HepG2 (cell line): Measurements from ENCODE around the gene KIAA1755. TPM values are rescaled to one million over a fixed set of nuclear protein-coding genes. Genes with fewer than 3 reads are reported as not detected.
A peak's percentile ranks its signal among the peaks of the same experiment; 100 is the strongest.

ENCODE experiments used
- BHLHE40 ChIP-seq: IDR thresholded peaks from 2 replicates; pipeline ENCODE4 v1.6.1; 2011; ENCODE audit warnings: low read length, improper control_type of control experiment
- ETV5 ChIP-seq: IDR thresholded peaks from 2 replicates; pipeline ENCODE4 v1.6.1; 2018; ENCODE audit warnings: missing biosample characterization, missing genetic modification reagents, inconsistent platforms, borderline replicate concordance
- FLYWCH1 ChIP-seq: sonication (generic); formaldehyde crosslinking; IDR thresholded peaks from 2 replicates; pipeline ENCODE4 v1.8.1; 2023; ENCODE audit warnings: mild to moderate bottlenecking, missing genetic modification reagents
- PHB2 ChIP-seq: fragments of 450-650 bp; IDR thresholded peaks from 2 replicates; pipeline ENCODE4 v1.6.1; 2018; ENCODE audit not compliant: partially characterized antibody
- ZNF746 ChIP-seq: sonication (generic); formaldehyde crosslinking; IDR thresholded peaks from 2 replicates; pipeline ENCODE4 v1.8.0; 2022; ENCODE audit warnings: mild to moderate bottlenecking, missing genetic modification reagents
- polyA plus RNA-seq, 8 experiments: library from polyadenylated mRNA; depleted of rRNA in 3 of 8; stranded (reverse) in 7 of 8; unstranded in 1 of 8; fragments of >200 nt; fragmentation: Illumina TruSeq in 4 of 8; extraction: Trizol in 4 of 8; gene quantifications; 2 replicates each; pipeline versions ENCODE4 v1.2.1 to v1.2.3, GENCODE V29; 2011 to 2016; ENCODE audit warnings: low read depth in 4 of 8, missing spikeins in 1 of 8, mixed read lengths in 1 of 8; ENCODE audit not compliant: insufficient read depth in 1 of 8
- total RNA-seq, 5 experiments: library from RNA; depleted of rRNA; stranded (reverse); fragments of >200 nt; fragmentation: Illumina TruSeq; extraction: Trizol; gene quantifications; 2 replicates each; pipeline ENCODE4 v1.2.3, GENCODE V29; 2016; ENCODE audit warnings: low read depth in 1 of 5
- TF ChIP-seq, protein P1 (sequence below): sonication (generic); formaldehyde crosslinking; conservative IDR thresholded peaks from 2 replicates; pipeline ENCODE4 v1.5.0; 2020; ENCODE audit warnings: missing genetic modification reagents
- TF ChIP-seq, protein P2 (sequence below): IDR thresholded peaks from 2 replicates; pipeline ENCODE4 v1.6.1; 2012; ENCODE audit warnings: low read length, improper control_type of control experiment
- TF ChIP-seq, protein P3 (sequence below): sonication (generic); formaldehyde crosslinking; IDR thresholded peaks from 2 replicates; pipeline ENCODE4 v1.4.0; 2020; ENCODE audit warnings: mild to moderate bottlenecking, missing genetic modification reagents
- TF ChIP-seq, protein P4 (sequence below): sonication (generic); formaldehyde crosslinking; IDR thresholded peaks from 2 replicates; pipeline ENCODE4 v1.9.0; 2022; ENCODE audit warnings: missing genetic modification reagents, mild to moderate bottlenecking, borderline replicate concordance
- TF ChIP-seq, protein P5 (sequence below): sonication (generic); formaldehyde crosslinking; IDR thresholded peaks from 2 replicates; pipeline ENCODE4 v1.4.0; 2020; ENCODE audit warnings: low read depth, missing genetic modification reagents
- TF ChIP-seq, protein P6 (sequence below): sonication (generic); formaldehyde crosslinking; conservative IDR thresholded peaks from 2 replicates; pipeline ENCODE4 v1.4.0; 2020; ENCODE audit warnings: mild to moderate bottlenecking, missing genetic modification reagents, moderate library complexity
- TF ChIP-seq, protein P7 (sequence below): sonication (generic); formaldehyde crosslinking; IDR thresholded peaks from 2 replicates; pipeline ENCODE4 v1.4.0; 2020; ENCODE audit warnings: low read depth, mild to moderate bottlenecking, missing genetic modification reagents

The KIAA1755 gene
- total and polyA plus RNA-seq, 2 of the 13 experiments (the other 11 are each of a cell fraction or from before 2014, with no cell fraction given) = 0.04 TPM; not detected in 1

DNA sequence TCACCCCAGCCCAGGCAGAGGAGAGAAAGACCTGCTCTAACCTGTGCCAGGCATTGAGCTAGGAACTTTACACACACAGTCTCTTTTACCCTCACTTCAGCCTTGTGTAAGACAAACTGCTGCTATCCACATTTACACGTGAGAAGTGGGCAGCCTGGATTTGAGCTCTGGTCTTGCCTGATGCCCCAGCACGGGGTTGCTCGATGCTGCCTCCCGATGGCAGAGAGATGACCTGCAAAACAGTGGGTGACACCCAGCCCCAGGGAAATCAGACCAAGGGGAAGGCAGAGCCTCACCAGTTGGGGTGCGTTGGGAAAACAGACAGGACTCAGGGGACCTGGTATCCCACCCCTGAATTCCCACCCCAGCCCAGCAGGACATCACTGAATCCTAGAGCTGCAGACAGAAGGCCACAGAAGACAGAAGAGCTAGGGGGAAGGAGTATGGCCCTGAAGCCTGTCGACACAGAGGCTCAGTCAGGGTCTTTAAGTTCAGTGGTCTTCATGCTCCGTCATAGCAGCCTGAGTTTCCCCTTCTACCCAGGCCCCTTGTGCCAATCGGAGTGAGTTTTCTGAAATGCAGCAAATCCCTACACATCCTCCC, 44.4 kb upstream of the KIAA1755 start (continued):
- TF ChIP-seq, protein P1, sequence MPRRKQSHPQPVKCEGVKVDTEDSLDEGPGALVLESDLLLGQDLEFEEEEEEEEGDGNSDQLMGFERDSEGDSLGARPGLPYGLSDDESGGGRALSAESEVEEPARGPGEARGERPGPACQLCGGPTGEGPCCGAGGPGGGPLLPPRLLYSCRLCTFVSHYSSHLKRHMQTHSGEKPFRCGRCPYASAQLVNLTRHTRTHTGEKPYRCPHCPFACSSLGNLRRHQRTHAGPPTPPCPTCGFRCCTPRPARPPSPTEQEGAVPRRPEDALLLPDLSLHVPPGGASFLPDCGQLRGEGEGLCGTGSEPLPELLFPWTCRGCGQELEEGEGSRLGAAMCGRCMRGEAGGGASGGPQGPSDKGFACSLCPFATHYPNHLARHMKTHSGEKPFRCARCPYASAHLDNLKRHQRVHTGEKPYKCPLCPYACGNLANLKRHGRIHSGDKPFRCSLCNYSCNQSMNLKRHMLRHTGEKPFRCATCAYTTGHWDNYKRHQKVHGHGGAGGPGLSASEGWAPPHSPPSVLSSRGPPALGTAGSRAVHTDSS (CRISPR knock-in tag) = no peak
- TF ChIP-seq, protein P2, sequence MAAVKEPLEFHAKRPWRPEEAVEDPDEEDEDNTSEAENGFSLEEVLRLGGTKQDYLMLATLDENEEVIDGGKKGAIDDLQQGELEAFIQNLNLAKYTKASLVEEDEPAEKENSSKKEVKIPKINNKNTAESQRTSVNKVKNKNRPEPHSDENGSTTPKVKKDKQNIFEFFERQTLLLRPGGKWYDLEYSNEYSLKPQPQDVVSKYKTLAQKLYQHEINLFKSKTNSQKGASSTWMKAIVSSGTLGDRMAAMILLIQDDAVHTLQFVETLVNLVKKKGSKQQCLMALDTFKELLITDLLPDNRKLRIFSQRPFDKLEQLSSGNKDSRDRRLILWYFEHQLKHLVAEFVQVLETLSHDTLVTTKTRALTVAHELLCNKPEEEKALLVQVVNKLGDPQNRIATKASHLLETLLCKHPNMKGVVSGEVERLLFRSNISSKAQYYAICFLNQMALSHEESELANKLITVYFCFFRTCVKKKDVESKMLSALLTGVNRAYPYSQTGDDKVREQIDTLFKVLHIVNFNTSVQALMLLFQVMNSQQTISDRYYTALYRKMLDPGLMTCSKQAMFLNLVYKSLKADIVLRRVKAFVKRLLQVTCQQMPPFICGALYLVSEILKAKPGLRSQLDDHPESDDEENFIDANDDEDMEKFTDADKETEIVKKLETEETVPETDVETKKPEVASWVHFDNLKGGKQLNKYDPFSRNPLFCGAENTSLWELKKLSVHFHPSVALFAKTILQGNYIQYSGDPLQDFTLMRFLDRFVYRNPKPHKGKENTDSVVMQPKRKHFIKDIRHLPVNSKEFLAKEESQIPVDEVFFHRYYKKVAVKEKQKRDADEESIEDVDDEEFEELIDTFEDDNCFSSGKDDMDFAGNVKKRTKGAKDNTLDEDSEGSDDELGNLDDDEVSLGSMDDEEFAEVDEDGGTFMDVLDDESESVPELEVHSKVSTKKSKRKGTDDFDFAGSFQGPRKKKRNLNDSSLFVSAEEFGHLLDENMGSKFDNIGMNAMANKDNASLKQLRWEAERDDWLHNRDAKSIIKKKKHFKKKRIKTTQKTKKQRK = no peak
- TF ChIP-seq ZNF746 (no peak), FLYWCH1 (CRISPR knock-in tag) (no peak), BHLHE40 (peak; percentile 55; the same call in 1 of the 2 replicates), ETV5 (CRISPR knock-in tag) (no peak), PHB2 (no peak)
- TF ChIP-seq, protein P3, sequence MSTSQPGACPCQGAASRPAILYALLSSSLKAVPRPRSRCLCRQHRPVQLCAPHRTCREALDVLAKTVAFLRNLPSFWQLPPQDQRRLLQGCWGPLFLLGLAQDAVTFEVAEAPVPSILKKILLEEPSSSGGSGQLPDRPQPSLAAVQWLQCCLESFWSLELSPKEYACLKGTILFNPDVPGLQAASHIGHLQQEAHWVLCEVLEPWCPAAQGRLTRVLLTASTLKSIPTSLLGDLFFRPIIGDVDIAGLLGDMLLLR = no peak
- TF ChIP-seq, protein P4, sequence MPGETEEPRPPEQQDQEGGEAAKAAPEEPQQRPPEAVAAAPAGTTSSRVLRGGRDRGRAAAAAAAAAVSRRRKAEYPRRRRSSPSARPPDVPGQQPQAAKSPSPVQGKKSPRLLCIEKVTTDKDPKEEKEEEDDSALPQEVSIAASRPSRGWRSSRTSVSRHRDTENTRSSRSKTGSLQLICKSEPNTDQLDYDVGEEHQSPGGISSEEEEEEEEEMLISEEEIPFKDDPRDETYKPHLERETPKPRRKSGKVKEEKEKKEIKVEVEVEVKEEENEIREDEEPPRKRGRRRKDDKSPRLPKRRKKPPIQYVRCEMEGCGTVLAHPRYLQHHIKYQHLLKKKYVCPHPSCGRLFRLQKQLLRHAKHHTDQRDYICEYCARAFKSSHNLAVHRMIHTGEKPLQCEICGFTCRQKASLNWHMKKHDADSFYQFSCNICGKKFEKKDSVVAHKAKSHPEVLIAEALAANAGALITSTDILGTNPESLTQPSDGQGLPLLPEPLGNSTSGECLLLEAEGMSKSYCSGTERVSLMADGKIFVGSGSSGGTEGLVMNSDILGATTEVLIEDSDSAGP = no peak
- TF ChIP-seq, protein P5, sequence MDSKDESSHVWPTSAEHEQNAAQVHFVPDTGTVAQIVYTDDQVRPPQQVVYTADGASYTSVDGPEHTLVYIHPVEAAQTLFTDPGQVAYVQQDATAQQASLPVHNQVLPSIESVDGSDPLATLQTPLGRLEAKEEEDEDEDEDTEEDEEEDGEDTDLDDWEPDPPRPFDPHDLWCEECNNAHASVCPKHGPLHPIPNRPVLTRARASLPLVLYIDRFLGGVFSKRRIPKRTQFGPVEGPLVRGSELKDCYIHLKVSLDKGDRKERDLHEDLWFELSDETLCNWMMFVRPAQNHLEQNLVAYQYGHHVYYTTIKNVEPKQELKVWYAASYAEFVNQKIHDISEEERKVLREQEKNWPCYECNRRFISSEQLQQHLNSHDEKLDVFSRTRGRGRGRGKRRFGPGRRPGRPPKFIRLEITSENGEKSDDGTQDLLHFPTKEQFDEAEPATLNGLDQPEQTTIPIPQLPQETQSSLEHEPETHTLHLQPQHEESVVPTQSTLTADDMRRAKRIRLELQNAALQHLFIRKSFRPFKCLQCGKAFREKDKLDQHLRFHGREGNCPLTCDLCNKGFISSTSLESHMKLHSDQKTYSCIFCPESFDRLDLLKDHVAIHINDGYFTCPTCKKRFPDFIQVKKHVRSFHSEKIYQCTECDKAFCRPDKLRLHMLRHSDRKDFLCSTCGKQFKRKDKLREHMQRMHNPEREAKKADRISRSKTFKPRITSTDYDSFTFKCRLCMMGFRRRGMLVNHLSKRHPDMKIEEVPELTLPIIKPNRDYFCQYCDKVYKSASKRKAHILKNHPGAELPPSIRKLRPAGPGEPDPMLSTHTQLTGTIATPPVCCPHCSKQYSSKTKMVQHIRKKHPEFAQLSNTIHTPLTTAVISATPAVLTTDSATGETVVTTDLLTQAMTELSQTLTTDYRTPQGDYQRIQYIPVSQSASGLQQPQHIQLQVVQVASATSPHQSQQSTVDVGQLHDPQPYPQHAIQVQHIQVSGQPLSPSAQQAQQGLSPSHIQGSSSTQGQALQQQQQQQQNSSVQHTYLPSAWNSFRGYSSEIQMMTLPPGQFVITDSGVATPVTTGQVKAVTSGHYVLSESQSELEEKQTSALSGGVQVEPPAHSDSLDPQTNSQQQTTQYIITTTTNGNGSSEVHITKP = no peak
- TF ChIP-seq, protein P6, sequence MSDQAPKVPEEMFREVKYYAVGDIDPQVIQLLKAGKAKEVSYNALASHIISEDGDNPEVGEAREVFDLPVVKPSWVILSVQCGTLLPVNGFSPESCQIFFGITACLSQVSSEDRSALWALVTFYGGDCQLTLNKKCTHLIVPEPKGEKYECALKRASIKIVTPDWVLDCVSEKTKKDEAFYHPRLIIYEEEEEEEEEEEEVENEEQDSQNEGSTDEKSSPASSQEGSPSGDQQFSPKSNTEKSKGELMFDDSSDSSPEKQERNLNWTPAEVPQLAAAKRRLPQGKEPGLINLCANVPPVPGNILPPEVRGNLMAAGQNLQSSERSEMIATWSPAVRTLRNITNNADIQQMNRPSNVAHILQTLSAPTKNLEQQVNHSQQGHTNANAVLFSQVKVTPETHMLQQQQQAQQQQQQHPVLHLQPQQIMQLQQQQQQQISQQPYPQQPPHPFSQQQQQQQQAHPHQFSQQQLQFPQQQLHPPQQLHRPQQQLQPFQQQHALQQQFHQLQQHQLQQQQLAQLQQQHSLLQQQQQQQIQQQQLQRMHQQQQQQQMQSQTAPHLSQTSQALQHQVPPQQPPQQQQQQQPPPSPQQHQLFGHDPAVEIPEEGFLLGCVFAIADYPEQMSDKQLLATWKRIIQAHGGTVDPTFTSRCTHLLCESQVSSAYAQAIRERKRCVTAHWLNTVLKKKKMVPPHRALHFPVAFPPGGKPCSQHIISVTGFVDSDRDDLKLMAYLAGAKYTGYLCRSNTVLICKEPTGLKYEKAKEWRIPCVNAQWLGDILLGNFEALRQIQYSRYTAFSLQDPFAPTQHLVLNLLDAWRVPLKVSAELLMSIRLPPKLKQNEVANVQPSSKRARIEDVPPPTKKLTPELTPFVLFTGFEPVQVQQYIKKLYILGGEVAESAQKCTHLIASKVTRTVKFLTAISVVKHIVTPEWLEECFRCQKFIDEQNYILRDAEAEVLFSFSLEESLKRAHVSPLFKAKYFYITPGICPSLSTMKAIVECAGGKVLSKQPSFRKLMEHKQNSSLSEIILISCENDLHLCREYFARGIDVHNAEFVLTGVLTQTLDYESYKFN (CRISPR knock-in tag) = no peak
- TF ChIP-seq, protein P7, sequence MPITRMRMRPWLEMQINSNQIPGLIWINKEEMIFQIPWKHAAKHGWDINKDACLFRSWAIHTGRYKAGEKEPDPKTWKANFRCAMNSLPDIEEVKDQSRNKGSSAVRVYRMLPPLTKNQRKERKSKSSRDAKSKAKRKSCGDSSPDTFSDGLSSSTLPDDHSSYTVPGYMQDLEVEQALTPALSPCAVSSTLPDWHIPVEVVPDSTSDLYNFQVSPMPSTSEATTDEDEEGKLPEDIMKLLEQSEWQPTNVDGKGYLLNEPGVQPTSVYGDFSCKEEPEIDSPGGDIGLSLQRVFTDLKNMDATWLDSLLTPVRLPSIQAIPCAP (CRISPR knock-in tag) = no peak
